Activated naive CD8-positive, alpha-beta T cell treated with anti-CD3 and anti-CD28 coated beads, Interleukin-2, amount 50 U/mL, for 16 hours (primary cell): ENCODE measurements around the gene RRAGA.
"Not testable (repeated sequence)": the region's sequence is repeated elsewhere in the genome, so short reads cannot be mapped to it uniquely, and the experiment has no call there.

Source experiments
- DNase-seq: peaks from one replicate; pipeline ENCODE4 v3.0.0-alpha.2; 2020; ENCODE audit warnings: low read depth, low spot score

RRAGA gene

GRCh38 chr9:19085295-19085694 lies 36.1 kb downstream of the RRAGA start:
- DNase-seq, result no peak

- no peak for DNase-seq
Observed at GRCh38 chr9:19087106-19088000, 38.1 kb downstream of the RRAGA start.

GRCh38 chr9:19097431-19097830 lies 48.2 kb downstream of the RRAGA start:
- not testable (repeated sequence) for DNase-seq
